Measurements from ENCODE around the gene NOTCH1.

Gene NOTCH1

DNA sequence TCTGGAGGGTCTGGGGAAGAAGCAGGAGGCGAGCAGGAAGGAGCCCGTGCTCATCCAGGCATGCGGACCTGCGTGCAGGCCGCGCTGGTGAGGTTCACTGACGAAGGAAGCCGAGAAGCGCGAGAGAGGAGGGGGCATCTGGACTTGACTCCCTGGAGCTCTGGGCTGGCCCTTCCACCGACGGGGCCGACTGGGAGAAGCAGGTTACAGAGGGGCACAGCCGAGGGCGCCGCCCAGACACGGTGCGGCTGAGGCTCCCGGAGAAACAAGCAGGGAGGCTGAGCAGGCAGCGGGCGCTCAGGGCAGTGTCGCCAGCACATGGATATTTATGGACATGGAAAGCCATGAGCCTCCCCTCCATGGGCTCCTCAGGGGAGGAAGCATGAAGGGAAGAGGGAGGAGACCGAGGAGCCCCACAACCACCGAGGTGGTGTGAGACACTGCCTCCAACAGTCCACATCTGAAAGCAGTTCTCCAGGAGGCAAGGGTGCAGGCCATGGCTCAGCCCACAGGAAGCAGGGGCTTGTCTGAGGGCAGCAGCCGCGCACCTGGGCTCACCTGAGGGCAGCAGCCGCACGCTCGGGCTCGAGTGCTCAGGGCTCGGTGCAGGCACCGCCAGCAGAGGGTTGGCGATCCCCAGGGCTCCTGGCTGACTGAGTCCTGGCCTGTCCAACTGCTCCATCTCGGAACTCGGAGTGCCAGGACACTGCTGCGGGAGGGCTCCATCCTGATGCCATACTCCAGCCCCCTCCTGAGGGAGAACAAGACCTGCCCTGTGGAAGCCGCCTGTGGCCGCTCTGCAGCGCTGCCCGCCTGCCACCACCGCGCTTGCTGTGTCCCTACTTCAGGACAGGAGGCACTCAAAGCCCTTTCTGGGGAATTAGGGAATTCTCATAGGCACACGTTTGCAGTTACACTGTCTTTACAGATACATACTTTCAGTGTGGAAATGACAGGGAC, 90.5 kb downstream of the NOTCH1 start:
- no peak for DNase-seq

- no peak for DNase-seq
These were observed 91.6 kb downstream of the NOTCH1 start for GRCh38 chr9:136454026-136454796.

- no peak for DNase-seq
These were observed 92.5 kb downstream of the NOTCH1 start for GRCh38 chr9:136453326-136453725.

GRCh38 chr9:136451221-136451877, 94.5 kb downstream of the NOTCH1 start:
- DNase-seq, result no peak

- no peak for DNase-seq
These were observed 97.2 kb downstream of the NOTCH1 start for GRCh38 chr9:136448655-136449054.

GRCh38 chr9:136447173-136447778, 98.6 kb downstream of the NOTCH1 start:
- DNase-seq, result no peak

- DNase-seq, result no peak
These were observed 100.0 kb downstream of the NOTCH1 start for GRCh38 chr9:136445799-136446198.
